ENCODE data around the gene WDR74. TPM values are rescaled to one million over a fixed set of nuclear protein-coding genes. Genes with fewer than 3 reads are reported as not detected.

The WDR74 gene
- total and polyA plus RNA-seq, 9 of the 15 experiments (the other 6 are each of a cell fraction or from before 2014, with no cell fraction given), result 32.7 to 210 (median 114) TPM

DNA sequence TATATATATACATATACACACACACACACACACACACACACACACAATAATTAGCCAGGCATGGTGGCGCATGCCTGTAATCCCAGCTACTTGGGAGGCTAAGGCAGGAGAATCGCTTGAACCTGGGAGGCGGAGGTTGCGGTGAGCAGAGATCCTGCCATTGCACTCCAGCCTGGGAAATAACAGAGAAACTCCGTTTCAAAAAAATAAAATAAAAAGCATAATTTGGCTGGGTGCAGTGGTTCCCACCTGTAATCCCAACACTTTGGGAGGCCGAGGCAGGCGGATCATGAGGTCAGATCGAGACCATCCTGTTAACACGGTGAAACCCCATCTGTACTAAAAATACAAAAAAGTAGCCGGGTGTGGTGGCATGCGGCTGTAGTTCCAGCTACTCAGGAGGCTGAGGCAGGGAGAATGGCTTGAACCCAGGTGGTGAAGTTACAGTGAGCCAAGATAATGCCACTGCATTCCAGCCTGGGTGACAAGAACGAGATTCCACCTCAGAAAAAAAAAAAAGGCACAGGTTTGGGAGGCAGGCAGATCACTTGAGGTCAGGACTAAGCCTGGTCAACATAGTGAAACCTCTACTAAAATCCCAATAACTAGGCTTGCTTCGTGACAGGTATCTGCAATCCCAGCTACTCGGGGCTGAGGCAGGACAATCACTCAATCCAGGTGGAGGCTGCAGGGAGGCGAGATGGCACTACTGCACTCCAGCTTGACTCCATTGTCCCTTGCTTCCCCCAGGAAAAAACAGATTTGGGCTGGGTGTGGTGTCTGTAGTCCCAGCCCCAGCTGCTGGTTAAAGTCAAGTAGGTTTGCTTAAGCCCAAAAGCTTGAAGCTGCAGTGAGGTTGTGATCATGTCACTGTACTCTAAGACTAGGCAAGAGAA is 11.8 kb upstream of the WDR74 start (continued):
- TF ChIP-seq, protein P1, sequence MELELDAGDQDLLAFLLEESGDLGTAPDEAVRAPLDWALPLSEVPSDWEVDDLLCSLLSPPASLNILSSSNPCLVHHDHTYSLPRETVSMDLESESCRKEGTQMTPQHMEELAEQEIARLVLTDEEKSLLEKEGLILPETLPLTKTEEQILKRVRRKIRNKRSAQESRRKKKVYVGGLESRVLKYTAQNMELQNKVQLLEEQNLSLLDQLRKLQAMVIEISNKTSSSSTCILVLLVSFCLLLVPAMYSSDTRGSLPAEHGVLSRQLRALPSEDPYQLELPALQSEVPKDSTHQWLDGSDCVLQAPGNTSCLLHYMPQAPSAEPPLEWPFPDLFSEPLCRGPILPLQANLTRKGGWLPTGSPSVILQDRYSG (tag; conservative IDR thresholded peaks at IDR 0.05; ENCODE audit: low read depth), result no peak
- TF ChIP-seq SETDB1 (IDR thresholded peaks at IDR 0.05; ENCODE audit: low read length) (no peak), NR3C1 (CRISPR knock-in tag; IDR thresholded peaks at IDR 0.05) (no peak), MTF1 (CRISPR knock-in tag; IDR thresholded peaks at IDR 0.05; ENCODE audit: borderline replicate concordance) (no peak), SP1 (CRISPR knock-in tag; IDR thresholded peaks at IDR 0.05) (no peak), POLR2B (IDR thresholded peaks at IDR 0.05; ENCODE audit: low read depth, partially characterized antibody) (peak; percentile 98), ZNF354B (CRISPR knock-in tag; IDR thresholded peaks at IDR 0.05) (no peak), E2F4 (CRISPR knock-in tag; IDR thresholded peaks at IDR 0.05; ENCODE audit: low read depth) (no peak)
- TF ChIP-seq, protein P2, sequence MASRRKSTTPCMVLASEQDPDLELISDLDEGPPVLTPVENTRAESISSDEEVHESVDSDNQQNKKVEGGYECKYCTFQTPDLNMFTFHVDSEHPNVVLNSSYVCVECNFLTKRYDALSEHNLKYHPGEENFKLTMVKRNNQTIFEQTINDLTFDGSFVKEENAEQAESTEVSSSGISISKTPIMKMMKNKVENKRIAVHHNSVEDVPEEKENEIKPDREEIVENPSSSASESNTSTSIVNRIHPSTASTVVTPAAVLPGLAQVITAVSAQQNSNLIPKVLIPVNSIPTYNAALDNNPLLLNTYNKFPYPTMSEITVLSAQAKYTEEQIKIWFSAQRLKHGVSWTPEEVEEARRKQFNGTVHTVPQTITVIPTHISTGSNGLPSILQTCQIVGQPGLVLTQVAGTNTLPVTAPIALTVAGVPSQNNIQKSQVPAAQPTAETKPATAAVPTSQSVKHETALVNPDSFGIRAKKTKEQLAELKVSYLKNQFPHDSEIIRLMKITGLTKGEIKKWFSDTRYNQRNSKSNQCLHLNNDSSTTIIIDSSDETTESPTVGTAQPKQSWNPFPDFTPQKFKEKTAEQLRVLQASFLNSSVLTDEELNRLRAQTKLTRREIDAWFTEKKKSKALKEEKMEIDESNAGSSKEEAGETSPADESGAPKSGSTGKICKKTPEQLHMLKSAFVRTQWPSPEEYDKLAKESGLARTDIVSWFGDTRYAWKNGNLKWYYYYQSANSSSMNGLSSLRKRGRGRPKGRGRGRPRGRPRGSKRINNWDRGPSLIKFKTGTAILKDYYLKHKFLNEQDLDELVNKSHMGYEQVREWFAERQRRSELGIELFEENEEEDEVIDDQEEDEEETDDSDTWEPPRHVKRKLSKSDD (conservative IDR thresholded peaks at IDR 0.05; ENCODE audit: low read length), result no peak
- TF ChIP-seq, protein P3, sequence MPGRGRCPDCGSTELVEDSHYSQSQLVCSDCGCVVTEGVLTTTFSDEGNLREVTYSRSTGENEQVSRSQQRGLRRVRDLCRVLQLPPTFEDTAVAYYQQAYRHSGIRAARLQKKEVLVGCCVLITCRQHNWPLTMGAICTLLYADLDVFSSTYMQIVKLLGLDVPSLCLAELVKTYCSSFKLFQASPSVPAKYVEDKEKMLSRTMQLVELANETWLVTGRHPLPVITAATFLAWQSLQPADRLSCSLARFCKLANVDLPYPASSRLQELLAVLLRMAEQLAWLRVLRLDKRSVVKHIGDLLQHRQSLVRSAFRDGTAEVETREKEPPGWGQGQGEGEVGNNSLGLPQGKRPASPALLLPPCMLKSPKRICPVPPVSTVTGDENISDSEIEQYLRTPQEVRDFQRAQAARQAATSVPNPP (IDR thresholded peaks at IDR 0.05; ENCODE audit: borderline replicate concordance, insufficient read depth, insufficient read length), result no peak

All from K562 (cell line).